Hepatocyte (in vitro differentiated cells): ENCODE data around the gene TRIM23.

Source experiments
- CTCF ChIP-seq: fragments of 200-600 bp; sonication (generic); IDR thresholded peaks from 2 replicates; pipeline ENCODE4 v1.5.1; 2016; ENCODE audit warnings: antibody characterized with exemption, mild to moderate bottlenecking; ENCODE audit not compliant: poor library complexity
- EZH2 ChIP-seq: fragments of 200-600 bp; sonication (generic); IDR thresholded peaks from 2 replicates; pipeline ENCODE4 v1.6.1; 2016; ENCODE audit warnings: antibody characterized with exemption, mild to moderate bottlenecking, borderline replicate concordance
- EZH2phosphoT487 ChIP-seq: fragments of 200-600 bp; sonication (generic); IDR thresholded peaks from one replicate; pipeline ENCODE4 v1.6.1; 2018; ENCODE audit warnings: antibody characterized with exemption, mild to moderate bottlenecking, low read depth, moderate library complexity; ENCODE audit not compliant: unreplicated experiment, severe bottlenecking

- no peak for TF ChIP-seq CTCF
- TF ChIP-seq EZH2 = no peak
- TF ChIP-seq EZH2phosphoT487 = no peak
These were observed 78.0 kb downstream of the TRIM23 start for GRCh38 chr5:65546141-65546540.
